Neural progenitor cell (in vitro differentiated cells): ENCODE results near the gene TPRX1. TPM values are rescaled to one million over a fixed set of nuclear protein-coding genes. Genes with fewer than 3 reads are reported as not detected.
A peak's percentile ranks its signal among the peaks of the same experiment; 100 is the strongest.
"Not testable (repeated sequence)": the region's sequence is repeated elsewhere in the genome, so short reads cannot be mapped to it uniquely, and the experiment has no call there.

ENCODE experiments used
- DNase-seq: peaks from one replicate; pipeline ENCODE4 v3.0.0-alpha.2; 2016; ENCODE audit warnings: low spot score
- H2AFZ ChIP-seq: fragments of 200-600 bp; sonication (generic); replicated peaks from 2 replicates; pipeline ENCODE4 v1.6.1; 2016; ENCODE audit warnings: antibody characterized with exemption
- H3F3A ChIP-seq: fragments of 200-600 bp; sonication (generic); 2 replicates; pipeline ENCODE4 v1.6.1; 2016; ENCODE audit warnings: antibody characterized with exemption, low read depth
- H3K27ac ChIP-seq: fragments of 200-600 bp; sonication (generic); 2 replicates; pipeline ENCODE4 v1.5.1; 2016; ENCODE audit warnings: mild to moderate bottlenecking
- H3K27me3 ChIP-seq: fragments of 200-600 bp; sonication (generic); 2 replicates; pipeline ENCODE4 v1.6.1; 2016; ENCODE audit warnings: mild to moderate bottlenecking, moderate library complexity
- H3K36me3 ChIP-seq: fragments of 200-600 bp; sonication (generic); 2 replicates; pipeline ENCODE4 v1.5.1; 2016
- H3K4me1 ChIP-seq: fragments of 200-600 bp; sonication (generic); 2 replicates; pipeline ENCODE4 v1.6.1; 2016; ENCODE audit warnings: mixed run types
- H3K4me2 ChIP-seq: fragments of 200-600 bp; sonication (generic); 2 replicates; pipeline ENCODE4 v1.6.1; 2016
- H3K4me3 ChIP-seq: fragments of 200-600 bp; sonication (generic); 2 replicates; pipeline ENCODE4 v1.5.1; 2016
- H3K79me2 ChIP-seq: fragments of 200-600 bp; sonication (generic); 2 replicates; pipeline ENCODE4 v1.6.1; 2016; ENCODE audit warnings: low read depth
- H3K9ac ChIP-seq: fragments of 200-600 bp; sonication (generic); 2 replicates; pipeline ENCODE4 v1.6.1; 2016
- H3K9me3 ChIP-seq: fragments of 200-600 bp; sonication (generic); 2 replicates; pipeline ENCODE4 v1.5.1; 2016; ENCODE audit warnings: low read depth
- H4K20me1 ChIP-seq: fragments of 200-600 bp; sonication (generic); 2 replicates; pipeline ENCODE4 v1.6.1; 2016; ENCODE audit warnings: low read depth
- H3K27ac Mint-ChIP-seq: 3 replicates; pipeline ENCODE4 v1.8.0; 2021; ENCODE audit warnings: mixed read lengths
- H3K27me3 Mint-ChIP-seq: 2 replicates; pipeline ENCODE4 v1.8.0; 2022; ENCODE audit warnings: low read depth, mild to moderate bottlenecking, inconsistent platforms, moderate library complexity, mixed read lengths; ENCODE audit not compliant: insufficient read depth
- H3K36me3 Mint-ChIP-seq: 3 replicates; pipeline ENCODE4 v1.8.0; 2021; ENCODE audit warnings: mixed read lengths
- H3K4me1 Mint-ChIP-seq: 3 replicates; pipeline ENCODE4 v1.8.0; 2021; ENCODE audit warnings: mixed read lengths
- H3K4me3 Mint-ChIP-seq: 3 replicates; pipeline ENCODE4 v1.8.0; 2021; ENCODE audit warnings: mild to moderate bottlenecking, moderate library complexity, mixed read lengths
- H3K9me3 Mint-ChIP-seq: 3 replicates; pipeline ENCODE4 v1.8.0; 2020; ENCODE audit warnings: mixed read lengths
- EZH2 ChIP-seq: fragments of 200-600 bp; sonication (generic); IDR thresholded peaks from 2 replicates; pipeline ENCODE4 v1.6.1; 2017; ENCODE audit warnings: antibody characterized with exemption, mild to moderate bottlenecking, moderate library complexity
- EZH2phosphoT487 ChIP-seq: fragments of 200-600 bp; sonication (generic); IDR thresholded peaks from 2 replicates; pipeline ENCODE4 v1.6.1; 2017; ENCODE audit warnings: antibody characterized with exemption
- total RNA-seq: library from RNA; depleted of rRNA; stranded (reverse); fragments of >200 nt; gene quantifications from 2 replicates; pipeline ENCODE4 v1.2.3, GENCODE V29; 2015; ENCODE audit warnings: low replicate concordance
- TF ChIP-seq, protein P1 (sequence below): fragments of 200-600 bp; sonication (generic); IDR thresholded peaks from 2 replicates; pipeline ENCODE4 v1.5.1; 2017; ENCODE audit warnings: antibody characterized with exemption, mild to moderate bottlenecking

The TPRX1 gene
- total RNA-seq, result not detected in 2 replicates

DNA sequence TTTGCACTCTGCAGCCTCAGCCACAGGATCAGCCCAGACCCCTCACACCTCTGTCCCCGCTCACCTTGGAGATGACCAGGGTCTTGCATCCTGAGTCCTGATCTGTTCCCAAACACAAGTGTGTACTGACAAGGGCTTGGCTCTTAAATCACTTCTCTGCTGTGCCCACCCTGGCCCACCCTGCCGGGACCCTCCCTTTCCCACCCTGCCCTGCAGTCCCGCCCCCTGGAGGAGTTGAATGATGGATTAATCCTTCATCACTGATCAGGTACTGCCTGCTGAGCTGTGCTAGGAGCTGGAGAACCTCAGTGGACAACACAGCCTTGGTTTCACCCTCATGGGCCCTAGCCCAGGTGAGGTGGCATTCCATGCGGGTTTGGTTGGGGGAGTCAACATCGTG, at the start of gene TPRX1:
Gene TPRX1 (minus strand): TSS at position 101 of the 400 bp plus-strand sequence. CDS start 12 bp downstream, at position 89.
- not testable (repeated sequence) for H3K27me3 Mint-ChIP-seq, H3K27ac Mint-ChIP-seq, H3K4me2 ChIP-seq, H3K9ac ChIP-seq, H3F3A ChIP-seq, H3K36me3 Mint-ChIP-seq, H3K4me3 Mint-ChIP-seq, H2AFZ ChIP-seq, H3K9me3 Mint-ChIP-seq, H3K27me3 ChIP-seq, H3K4me1 ChIP-seq, DNase-seq, H3K36me3 ChIP-seq, H3K9me3 ChIP-seq, H3K27ac ChIP-seq, H4K20me1 ChIP-seq, H3K79me2 ChIP-seq, H3K4me3 ChIP-seq, H3K4me1 Mint-ChIP-seq

- no peak overlapping the region for H3K27ac ChIP-seq
- peaks cover 28% of the 10 kb centered on the region for H3K27me3 Mint-ChIP-seq
Measured at GRCh38 chr19:47853003-47853402, 48.7 kb upstream of the TPRX1 start.

DNA sequence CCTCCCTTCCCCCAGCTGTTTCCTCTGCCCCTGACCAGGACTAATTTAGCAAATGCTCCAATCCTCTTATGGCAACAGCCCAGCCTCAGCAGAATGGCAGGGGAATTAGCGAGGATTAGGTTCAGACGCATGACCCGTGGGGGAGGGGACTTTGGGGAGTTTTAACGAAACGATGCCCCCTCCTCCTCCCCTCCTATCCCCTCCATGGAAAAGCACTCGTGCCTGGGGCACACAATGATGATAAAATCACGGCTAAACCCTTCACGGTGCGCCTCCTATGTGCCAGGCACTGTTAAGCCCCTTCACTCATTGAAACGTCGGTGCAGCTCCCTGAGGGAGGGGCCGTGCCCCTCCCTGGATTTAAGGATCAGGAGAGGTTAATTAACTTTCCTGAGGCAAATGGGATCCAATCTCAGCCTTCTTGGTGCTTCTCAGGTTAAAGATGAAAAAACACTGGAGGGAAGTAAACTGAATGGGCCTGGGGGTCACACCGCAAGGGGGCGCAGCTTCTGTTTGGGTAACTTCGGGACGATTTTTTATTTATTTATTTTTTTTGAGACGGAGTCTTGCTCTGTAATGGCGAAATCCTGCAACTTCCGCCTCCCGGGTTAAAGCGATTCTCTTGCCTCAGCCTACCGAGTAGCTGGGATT, 44.6 kb upstream of the TPRX1 start:
- TF ChIP-seq EZH2phosphoT487 (peak; percentile 42), EZH2 (no peak)
- TF ChIP-seq, protein P1, sequence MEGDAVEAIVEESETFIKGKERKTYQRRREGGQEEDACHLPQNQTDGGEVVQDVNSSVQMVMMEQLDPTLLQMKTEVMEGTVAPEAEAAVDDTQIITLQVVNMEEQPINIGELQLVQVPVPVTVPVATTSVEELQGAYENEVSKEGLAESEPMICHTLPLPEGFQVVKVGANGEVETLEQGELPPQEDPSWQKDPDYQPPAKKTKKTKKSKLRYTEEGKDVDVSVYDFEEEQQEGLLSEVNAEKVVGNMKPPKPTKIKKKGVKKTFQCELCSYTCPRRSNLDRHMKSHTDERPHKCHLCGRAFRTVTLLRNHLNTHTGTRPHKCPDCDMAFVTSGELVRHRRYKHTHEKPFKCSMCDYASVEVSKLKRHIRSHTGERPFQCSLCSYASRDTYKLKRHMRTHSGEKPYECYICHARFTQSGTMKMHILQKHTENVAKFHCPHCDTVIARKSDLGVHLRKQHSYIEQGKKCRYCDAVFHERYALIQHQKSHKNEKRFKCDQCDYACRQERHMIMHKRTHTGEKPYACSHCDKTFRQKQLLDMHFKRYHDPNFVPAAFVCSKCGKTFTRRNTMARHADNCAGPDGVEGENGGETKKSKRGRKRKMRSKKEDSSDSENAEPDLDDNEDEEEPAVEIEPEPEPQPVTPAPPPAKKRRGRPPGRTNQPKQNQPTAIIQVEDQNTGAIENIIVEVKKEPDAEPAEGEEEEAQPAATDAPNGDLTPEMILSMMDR, result peak; percentile 79
- H3K27me3 ChIP-seq, result no peaks in the 10 kb centered on the region
- Mint-ChIP-seq H3K9me3 (no peaks in the 10 kb centered on the region), H3K27ac (peak overlapping the region; percentile 76), H3K4me3 (peak overlapping the region; percentile 76), H3K27me3 (peaks cover 26% of the 10 kb centered on the region), H3K4me1 (peaks cover 26% of the 10 kb centered on the region), H3K36me3 (no peaks in the 10 kb centered on the region)
- H3K9me3 ChIP-seq, result no peaks in the 10 kb centered on the region
- peaks cover 37% of the 10 kb centered on the region for H3F3A ChIP-seq
- no peaks in the 10 kb centered on the region for H4K20me1 ChIP-seq
- H3K9ac ChIP-seq, result no peak overlapping the region
- no peaks in the 10 kb centered on the region for H3K36me3 ChIP-seq
- peak overlapping the region; percentile 91 for H3K27ac ChIP-seq
- H3K4me2 ChIP-seq, result peak overlapping the region; percentile 66
- peak overlapping the region; percentile 34 for H3K4me3 ChIP-seq
- no peaks in the 10 kb centered on the region for H3K79me2 ChIP-seq
- peak; percentile 96 for DNase-seq
- peak overlapping the region; percentile 58 for H2AFZ ChIP-seq
- peaks cover 19% of the 10 kb centered on the region for H3K4me1 ChIP-seq

More at GRCh38 chr19:47853003-47853402, 48.7 kb upstream of the TPRX1 start:
- no peaks in the 10 kb centered on the region for H3K9me3 ChIP-seq
- no peaks in the 10 kb centered on the region for H3K79me2 ChIP-seq
- H3K4me3 ChIP-seq, result no peak overlapping the region
- H3K4me1 Mint-ChIP-seq, result peaks cover 21% of the 10 kb centered on the region
- no peak overlapping the region for H3K4me3 Mint-ChIP-seq
- no peak overlapping the region for H3K9ac ChIP-seq
- TF ChIP-seq EZH2phosphoT487 (no peak), EZH2 (no peak)
- TF ChIP-seq, protein P1, result no peak
- peaks cover 33% of the 10 kb centered on the region for H3F3A ChIP-seq
- no peak overlapping the region for H2AFZ ChIP-seq
- H3K4me1 ChIP-seq, result peaks cover 19% of the 10 kb centered on the region
- H3K36me3 ChIP-seq, result no peaks in the 10 kb centered on the region
- H3K27ac Mint-ChIP-seq, result no peak overlapping the region
- H4K20me1 ChIP-seq, result no peaks in the 10 kb centered on the region
- no peak for DNase-seq
- no peaks in the 10 kb centered on the region for H3K27me3 ChIP-seq
- no peak overlapping the region for H3K4me2 ChIP-seq
- H3K9me3 Mint-ChIP-seq, result no peaks in the 10 kb centered on the region
- no peaks in the 10 kb centered on the region for H3K36me3 Mint-ChIP-seq

DNA sequence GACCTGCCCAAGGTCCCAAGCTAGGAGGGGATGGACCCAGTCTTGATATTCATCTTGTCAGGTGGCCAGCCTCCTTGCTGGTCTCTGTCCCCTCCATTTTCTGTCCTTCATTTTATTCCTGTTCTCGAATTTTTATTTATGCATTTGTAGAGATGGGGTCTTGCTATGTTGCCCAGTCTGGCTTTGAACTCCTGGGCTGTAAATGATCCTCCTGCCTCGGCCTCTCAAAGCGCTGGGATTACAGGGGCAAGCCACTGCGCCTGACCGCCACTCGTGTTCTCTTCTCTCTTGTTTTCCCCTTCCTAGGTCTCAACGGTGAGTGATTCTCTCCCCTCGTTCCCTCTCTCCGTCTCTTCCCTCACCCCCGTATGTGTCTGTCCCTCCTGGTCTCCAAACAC, 44.1 kb upstream of the TPRX1 start:
- Mint-ChIP-seq H3K27ac (peak overlapping the region; percentile 33), H3K36me3 (no peaks in the 10 kb centered on the region), H3K9me3 (no peaks in the 10 kb centered on the region), H3K4me3 (peak overlapping the region; percentile 76), H3K4me1 (peaks cover 27% of the 10 kb centered on the region), H3K27me3 (peaks cover 26% of the 10 kb centered on the region)
- Histone ChIP-seq H3F3A (peaks cover 40% of the 10 kb centered on the region), H3K9ac (no peak overlapping the region), H4K20me1 (no peaks in the 10 kb centered on the region), H3K27ac (peak overlapping the region; percentile 91), H3K4me3 (peak overlapping the region; percentile 34), H3K4me1 (peaks cover 19% of the 10 kb centered on the region), H3K79me2 (no peaks in the 10 kb centered on the region), H3K36me3 (no peaks in the 10 kb centered on the region), H3K27me3 (no peaks in the 10 kb centered on the region), H3K4me2 (peak overlapping the region; percentile 66), H2AFZ (no peak overlapping the region), H3K9me3 (no peaks in the 10 kb centered on the region)
- DNase-seq, result no peak
- TF ChIP-seq EZH2 (no peak), EZH2phosphoT487 (no peak)
- TF ChIP-seq, protein P1, result no peak
